Pulmonary artery endothelial cell (primary cell): ENCODE data around the gene POC1B. TPM values are rescaled to one million over a fixed set of nuclear protein-coding genes. Genes with fewer than 3 reads are reported as not detected.

Source experiments
- DNase-seq: peaks from one replicate; pipeline ENCODE4 v3.0.0-alpha.2; 2011; ENCODE audit warnings: low read depth, low spot score
- total RNA-seq: library from RNA; depleted of rRNA; stranded (reverse); fragments of >200 nt; gene quantifications from 2 replicates; pipeline ENCODE4 v1.2.3, GENCODE V29; 2014

POC1B gene
- total RNA-seq, 1 donor from 2014 or later: 21.8 TPM

GRCh38 chr12:89497467-89497866 lies 28.4 kb downstream of the POC1B start:
- no peak for DNase-seq

DNA sequence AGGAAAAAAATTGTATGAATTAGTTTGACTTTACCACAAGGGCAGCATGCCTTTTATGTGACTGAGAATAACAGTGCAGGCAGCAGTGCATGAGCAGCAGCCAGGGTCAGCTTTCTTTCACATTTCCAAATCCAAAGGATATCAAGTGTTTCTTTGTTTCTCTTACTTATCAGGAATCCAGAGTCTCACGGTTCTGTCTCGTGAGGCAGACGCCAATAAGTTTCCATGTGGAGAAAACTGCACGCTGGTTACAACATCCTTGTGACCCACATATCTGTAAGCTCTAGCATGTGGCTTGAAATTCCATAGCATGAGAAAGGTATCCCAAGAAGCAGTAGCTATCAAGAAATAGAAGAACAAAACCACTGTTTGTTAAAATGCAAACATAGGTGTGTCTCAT lies 28.8 kb downstream of the POC1B start:
- no peak for DNase-seq

DNA sequence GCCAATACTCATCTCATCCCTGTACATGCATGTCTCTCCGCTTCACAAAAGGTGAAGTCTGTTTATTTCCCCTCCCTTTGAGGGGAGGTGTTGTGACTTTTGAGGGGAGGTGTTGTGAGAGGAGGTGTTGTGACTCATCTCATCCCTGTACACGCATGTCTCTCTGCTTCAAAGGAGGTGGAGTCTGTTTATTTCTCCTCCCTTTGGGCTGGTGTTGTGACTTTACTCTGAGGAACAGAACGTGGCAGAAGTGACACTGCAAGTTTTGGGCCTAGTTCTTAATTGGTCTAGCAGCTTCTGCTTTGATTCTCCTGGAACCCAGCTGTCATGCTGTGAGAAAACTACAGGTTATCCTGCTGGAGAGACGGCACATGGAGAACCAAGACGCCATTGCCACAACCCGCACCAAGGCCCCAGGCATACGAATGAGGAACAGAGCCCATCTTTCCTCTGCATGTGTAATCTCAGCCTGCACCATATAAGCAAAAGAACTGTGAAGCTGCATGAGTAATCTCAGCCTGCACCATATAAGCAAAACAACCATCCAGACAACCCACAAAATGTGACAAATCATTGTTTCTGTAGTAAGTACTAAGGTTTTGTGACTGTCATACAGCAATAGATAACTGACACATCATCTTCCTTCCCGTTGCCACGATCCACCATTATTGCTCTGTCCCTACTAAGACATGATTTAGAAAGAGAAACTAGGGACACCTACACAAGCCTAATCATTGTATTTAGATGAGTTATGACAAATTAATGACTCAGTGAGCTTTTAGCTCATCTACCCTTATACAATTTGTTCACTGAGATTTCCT lies 31.2 kb downstream of the POC1B start:
- DNase-seq: no peak

DNA sequence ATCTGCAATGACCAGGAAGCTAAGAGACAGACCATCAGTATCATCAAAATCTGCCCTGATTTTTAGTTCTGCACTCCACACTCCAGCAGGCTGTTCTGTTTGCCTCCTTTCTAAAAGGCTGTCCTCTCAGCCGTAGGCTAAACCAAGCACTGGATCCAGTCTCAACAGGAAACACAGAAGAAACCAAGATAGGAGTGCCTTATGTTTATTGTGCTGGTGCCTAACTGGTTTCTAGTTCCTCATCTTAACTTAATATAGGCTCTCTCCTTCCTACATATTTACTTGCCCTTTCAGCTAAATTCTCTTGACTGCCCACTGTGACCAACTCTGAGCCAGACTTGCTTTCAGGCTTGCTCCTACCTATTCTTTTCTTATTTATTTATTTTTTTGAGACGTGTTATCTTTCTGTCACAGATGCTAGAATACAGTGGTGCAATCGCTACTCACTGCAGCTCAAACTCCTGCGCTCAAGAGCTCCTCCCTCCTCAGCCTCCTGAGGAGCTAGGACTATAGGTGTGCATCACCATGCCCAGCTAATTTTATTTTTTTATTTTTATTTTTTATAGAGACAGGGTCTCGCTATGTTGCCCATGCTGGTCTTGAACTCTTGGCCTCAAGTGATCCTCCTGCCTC lies 32.1 kb downstream of the POC1B start:
- DNase-seq: no peak

GRCh38 chr12:89492883-89493282 lies 33.0 kb downstream of the POC1B start:
- no peak for DNase-seq

GRCh38 chr12:89490922-89491321 lies 34.9 kb downstream of the POC1B start:
- no peak for DNase-seq

GRCh38 chr12:89486264-89486663 lies 39.6 kb downstream of the POC1B start:
- DNase-seq: no peak

DNA sequence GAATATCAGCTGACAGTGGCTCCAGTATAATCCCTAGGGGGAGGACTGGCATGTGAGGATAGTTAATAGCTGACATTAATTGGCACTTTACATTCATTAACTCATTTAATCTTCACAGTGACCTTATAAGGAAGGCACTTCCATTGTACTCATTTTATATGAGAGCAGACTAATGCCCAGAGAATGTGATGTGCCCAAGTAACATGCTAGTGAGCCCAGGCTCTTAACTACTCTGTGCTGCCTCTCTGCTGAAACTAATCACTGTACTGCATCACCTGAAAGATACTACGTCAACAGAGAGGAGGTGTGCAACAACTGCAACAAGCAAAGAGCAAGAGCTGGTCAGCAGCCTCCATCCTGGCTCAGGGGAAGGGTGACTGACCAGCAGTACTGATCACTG lies 41.4 kb downstream of the POC1B start:
- DNase-seq: no peak

DNA sequence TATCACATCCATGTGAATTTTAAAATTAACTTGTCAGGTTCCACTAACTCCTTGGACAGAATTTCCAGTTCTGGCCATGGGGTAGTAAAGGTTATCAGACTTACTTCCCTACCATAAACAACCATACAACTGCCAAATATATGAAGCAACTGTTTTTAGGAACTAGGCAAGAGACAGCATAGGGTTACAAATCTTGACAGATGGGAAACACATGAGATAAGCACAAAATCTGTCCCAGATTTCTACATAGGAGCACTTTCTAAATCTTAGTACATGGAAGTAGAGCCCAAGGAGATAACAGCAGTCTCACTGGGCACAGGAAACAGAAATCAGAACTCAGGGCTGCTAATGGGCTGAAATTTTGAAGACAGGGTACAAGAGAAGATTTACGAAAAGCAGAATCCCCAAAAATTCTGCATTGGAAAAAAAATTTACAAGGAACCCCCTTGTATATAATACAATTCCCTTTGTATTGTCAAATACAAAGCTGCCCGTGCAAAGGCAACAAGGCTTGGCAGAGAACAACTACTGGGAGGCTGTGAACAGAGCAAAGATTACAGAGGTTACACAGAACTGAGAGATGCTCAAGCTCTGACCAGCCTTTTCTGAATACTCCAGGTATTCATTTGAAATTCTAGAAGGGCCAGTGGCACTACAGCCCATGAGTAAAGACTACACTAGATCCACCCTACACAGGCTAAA lies 44.5 kb downstream of the POC1B start:
- DNase-seq: no peak

GRCh38 chr12:89479982-89480381 lies 45.9 kb downstream of the POC1B start:
- DNase-seq: no peak

- DNase-seq: no peak
These were observed 48.1 kb downstream of the POC1B start for GRCh38 chr12:89477633-89478279.

DNA sequence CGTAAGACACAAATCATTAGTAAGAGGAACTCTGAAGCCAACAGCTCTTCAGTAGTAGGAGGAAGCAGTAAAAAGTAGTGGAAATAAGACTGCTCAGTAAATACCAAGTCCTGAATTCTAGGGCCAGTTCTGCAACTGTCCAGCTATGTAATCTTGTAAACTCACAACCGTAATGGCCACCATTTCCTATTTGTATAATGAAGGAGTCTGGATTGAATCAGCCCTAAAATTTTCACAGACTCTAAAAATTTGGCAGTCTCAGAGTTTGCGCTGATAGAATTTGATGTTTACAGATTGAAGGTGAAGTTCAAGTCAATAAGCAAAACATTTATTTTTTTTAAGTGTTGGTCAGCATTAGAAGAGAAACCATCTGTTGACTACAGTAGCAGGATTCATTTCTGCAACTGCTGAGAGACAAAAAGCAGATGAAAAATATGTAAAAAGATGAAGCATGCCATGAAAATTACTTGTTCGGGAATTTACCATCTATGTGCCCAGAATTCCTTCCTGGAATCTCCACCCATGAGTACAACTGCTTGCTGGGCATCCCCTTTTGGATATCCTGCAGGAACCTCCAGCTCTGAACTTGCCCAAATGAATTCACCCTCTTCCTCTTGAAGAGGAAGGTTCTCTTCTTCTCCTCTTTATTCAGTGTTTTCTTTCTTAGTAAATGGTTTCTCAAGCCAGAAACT lies 48.8 kb downstream of the POC1B start:
- DNase-seq: no peak

DNA sequence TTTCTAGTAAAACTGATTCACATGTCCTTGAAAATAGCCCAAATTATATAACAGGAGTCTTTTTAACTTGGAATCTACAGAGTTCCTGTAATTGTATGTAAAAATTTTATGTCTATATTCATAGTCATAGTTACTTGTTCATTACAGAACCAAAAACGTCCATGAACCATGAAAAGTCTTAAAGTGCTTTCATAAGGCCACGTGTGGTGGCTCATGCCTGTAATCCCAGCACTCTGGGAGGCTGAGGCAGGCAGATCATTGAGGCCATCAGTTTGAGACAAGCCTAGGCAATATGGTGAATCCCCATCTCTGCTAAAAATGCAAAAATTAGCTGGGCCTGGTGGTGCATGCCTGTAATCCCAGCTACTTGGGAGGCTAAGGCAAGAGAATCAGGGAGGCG lies 49.6 kb downstream of the POC1B start:
- no peak for DNase-seq

DNA sequence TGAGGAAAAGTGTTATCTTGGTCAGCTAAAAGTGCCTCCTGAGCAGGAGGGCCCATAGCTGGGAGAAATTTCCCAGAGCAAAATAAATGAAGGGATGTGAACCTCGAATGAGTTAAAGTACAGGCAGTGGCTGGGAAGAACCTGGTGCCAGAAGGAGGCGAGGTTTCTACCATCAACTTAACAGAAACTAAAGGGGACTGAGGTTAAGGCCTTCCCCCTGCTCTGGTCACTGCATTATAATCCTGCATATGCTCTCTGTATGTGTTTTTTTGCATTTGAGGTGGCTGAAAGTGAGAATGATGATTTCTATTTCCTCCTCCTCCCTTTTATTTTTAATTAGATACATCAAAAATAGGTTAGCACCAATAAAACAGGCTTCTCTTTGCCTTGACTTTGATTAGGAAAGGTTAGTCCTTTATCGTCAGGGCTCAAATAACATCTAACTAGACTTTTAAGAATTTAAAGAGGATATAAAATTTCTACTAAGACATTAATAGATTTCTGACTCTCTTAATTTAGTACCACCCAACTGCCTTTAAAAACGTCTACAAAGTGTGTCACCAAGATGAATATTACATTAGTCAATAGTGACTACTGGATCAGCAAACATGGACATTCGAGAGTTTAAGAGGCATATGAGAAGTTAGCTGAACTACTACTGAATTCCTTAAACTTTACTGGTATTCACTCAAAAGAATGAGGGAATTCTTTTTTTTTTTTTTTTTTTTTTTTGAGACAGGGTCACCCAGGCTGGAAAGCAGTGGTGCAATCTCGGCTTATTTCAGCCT lies 50.5 kb downstream of the POC1B start:
- DNase-seq: no peak

DNA sequence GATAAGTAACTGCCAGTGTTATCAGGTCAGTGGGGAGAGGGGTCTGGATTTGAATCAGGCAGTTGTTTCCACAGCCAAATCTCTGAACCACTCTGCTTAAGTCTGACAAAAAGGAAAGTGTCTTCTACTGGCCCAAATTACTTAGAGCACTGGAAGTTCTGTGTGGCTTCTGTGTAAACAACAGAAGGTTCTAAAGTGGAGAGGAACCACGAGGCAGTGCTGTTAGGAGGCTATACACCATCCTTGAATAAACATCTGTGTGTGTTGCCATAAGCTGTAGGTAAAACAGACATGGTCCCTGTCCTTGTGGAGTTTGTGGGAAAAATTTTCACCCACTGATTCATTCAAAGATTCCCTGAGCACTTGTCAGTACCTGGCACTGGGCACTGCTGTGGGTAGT lies 51.2 kb downstream of the POC1B start:
- DNase-seq: no peak

GRCh38 chr12:89472508-89472907 lies 53.3 kb downstream of the POC1B start:
- no peak for DNase-seq

- no peak for DNase-seq
These were observed 54.9 kb downstream of the POC1B start for GRCh38 chr12:89470741-89471509.

DNA sequence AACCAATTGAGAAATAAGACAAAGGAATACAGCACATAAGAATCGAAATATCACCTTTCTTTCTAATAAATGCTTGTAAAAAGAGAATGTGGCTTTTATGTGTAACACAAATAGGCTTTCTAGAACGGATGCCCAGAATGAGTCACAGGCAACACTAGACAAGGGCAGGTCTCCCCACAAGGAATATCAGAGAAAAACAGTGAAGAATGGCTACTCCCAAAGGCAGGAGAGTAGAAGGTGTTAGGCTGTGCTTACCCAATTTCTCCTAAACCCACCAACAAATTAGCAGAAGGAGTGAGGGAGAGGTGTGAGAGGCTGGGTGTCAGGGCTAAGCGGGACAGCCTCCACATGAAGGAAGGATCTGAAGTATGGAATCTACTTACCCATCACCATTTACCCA lies 56.5 kb downstream of the POC1B start:
- no peak for DNase-seq

DNA sequence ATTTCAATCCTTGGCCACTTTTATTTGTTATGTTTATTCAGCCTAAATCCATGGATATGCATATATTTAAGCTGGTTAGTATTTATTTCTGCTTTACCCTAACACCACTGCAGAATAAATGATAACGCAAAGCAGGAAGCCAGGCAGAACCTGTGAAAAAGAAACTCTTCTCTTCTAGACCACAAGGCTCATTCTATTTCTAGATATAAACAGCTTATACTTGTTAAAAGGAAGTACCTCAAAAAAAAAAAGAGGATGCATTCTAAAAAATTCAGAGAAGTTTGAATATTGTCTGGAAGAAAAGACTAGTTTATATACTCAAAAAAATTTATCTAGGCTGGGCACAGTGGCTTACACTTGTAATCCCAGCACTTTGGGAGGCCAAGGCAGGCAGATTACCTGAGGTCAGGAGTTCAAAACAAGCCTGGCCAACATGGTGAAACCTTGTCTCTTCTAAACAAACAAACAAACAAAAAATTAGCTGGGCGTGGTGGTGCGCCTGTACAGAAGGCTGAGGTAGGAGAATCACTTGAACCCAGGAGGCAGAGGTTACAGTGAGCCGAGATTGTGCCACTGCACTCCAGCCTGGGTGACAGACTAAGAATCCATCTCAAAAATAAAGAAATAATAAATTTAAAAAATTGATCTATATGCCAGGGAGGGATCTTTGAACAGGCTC lies 57.1 kb downstream of the POC1B start:
- DNase-seq: no peak
